Adrenal gland (tissue), 12 donors: Measurements from ENCODE around the gene ADSS1. TPM values are rescaled to one million over a fixed set of nuclear protein-coding genes. Genes with fewer than 3 reads are reported as not detected.

Experiments
- DNase-seq, 7 donors: peaks; one replicate each; pipeline ENCODE4 v3.0.0-alpha.2; 2019 to 2020
- H3K27ac ChIP-seq, 5 donors: fragments of 200-600 bp; sonication (generic) in 4 of 5; 1 replicate in 3 of 5; 2 replicates in 2 of 5; pipeline versions ENCODE4 v1.5.1 to v1.8.0; 2016 to 2020; ENCODE audit warnings: mild to moderate bottlenecking in 1 of 5
- H3K27me3 ChIP-seq: fragments of 200-600 bp; 2 replicates; pipeline ENCODE4 v1.8.0; 2021
- H3K36me3 ChIP-seq, 2 donors: fragments of 200-600 bp; replicated peaks in 1 of 2; 1 replicate in 1 of 2; 2 replicates in 1 of 2; pipeline versions ENCODE4 v1.5.1 to v1.8.0; 2018 to 2022
- H3K4me1 ChIP-seq, 2 donors: fragments of 200-600 bp; replicated peaks in 1 of 2; 1 replicate in 1 of 2; 2 replicates in 1 of 2; pipeline versions ENCODE4 v1.5.1 to v1.8.0; 2018 to 2021
- H3K4me3 ChIP-seq, 4 donors: fragments of 200-600 bp; sonication (generic) in 3 of 4; one replicate each; pipeline ENCODE4 v1.5.1; 2016 to 2018
- H3K9me3 ChIP-seq, 3 donors: fragments of 200-600 bp; sonication (generic) in 1 of 3; replicated peaks in 1 of 3; 1 replicate in 2 of 3; 2 replicates in 1 of 3; pipeline versions ENCODE4 v1.5.1 to v1.8.0; 2016 to 2021
- CTCF ChIP-seq, 6 experiments: fragments of 450-650 bp in 4 of 6; fragments of 200-600 bp in 2 of 6; sonication (generic) in 1 of 6; IDR thresholded peaks; 1 replicate in 5 of 6; 2 replicates in 1 of 6; pipeline versions ENCODE4 v1.5.1 to v1.8.0; 2016 to 2021; ENCODE audit warnings: antibody characterized with exemption in 6 of 6, mild to moderate bottlenecking in 2 of 6, moderate library complexity in 1 of 6
- POLR2A ChIP-seq, 2 donors: fragments of 450-650 bp; IDR thresholded peaks; one replicate each; pipeline ENCODE4 v1.6.1; 2017; ENCODE audit warnings: antibody characterized with exemption in 2 of 2, mild to moderate bottlenecking in 2 of 2, moderate library complexity in 1 of 2
- WGBS, 4 donors: extraction: QIAGEN DNeasy Blood & Tissue Kit in 2 of 4; methylation state at CpG; one replicate each; pipeline versions ENCODE4 v1.1.5 to v1.1.7; 2013 to 2017; 5-methylcytosine and 5-hydroxymethylcytosine counted together
- intact Hi-C, 2 donors: fragments of 100-400 bp; cut with DNase I; formaldehyde crosslinking; loops; one replicate each; pipeline versions ENCODE4 v1.14.1 to v1.15.0; 2022 to 2023
- polyA plus RNA-seq, 3 donors: library from polyadenylated mRNA; stranded (reverse); fragments of 200-250 nt in 2 of 3; fragments of 350-450 nt in 1 of 3; fragmentation: Illumina TruSeq in 1 of 3; extraction: RNeasy Lipid Tissue Mini Kit (QIAGEN cat#74804) in 1 of 3; gene quantifications; one replicate each; pipeline ENCODE4 v1.2.3, GENCODE V29; 2013 to 2014
- total RNA-seq, 9 donors: library from RNA; depleted of rRNA in 4 of 9; stranded (reverse); fragments of >200 nt in 4 of 9; fragments of 120-200 nt in 1 of 9; fragmentation: NEBNext Ultra II Directional in 1 of 9; extraction: Animal tissue kit (Norgen Biotek cat#: 25700) in 1 of 9; gene quantifications; one replicate each; pipeline versions ENCODE4 v1.1.0 to v1.2.4, GENCODE V29; 2013 to 2023
- donor health status: healthy with polysubstance abuse.
- donor health status: Bipolar disorder and iron deficiency.
- donor health status: DM: yes; HTN: yes; CAD: no.
- donor health status: DM: no; HTN: no; CAD: no.
- donor health status: DM: no; HTN: no; CAD: no.
- donor health status: DM: yes; HTN: yes; CAD: no.

The ADSS1 gene
- total and polyA plus RNA-seq, 12 donors = 4.0 to 39.1 (median 16.9) TPM

- WGBS, 4 donors = 86 to 96% (median 93%) methylated on average over 7 to 20 of the region's 20 CpGs
- TF ChIP-seq CTCF (IDR thresholded peaks at IDR 0.05) (no peak), POLR2A (IDR thresholded peaks at IDR 0.05) (no peak)
- no peaks in the 10 kb centered on the region for H3K4me1 ChIP-seq
- no peaks in the 10 kb centered on the region for H3K9me3 ChIP-seq
- DNase-seq = no peak
- intact Hi-C loops = loop anchor here (5.0 kb wide), 1 partner anchor 48 kb away; no protein-coding TSS in a partner anchor
- no peak overlapping the region for H3K4me3 ChIP-seq
- H3K27ac ChIP-seq = no peak overlapping the region
- H3K36me3 ChIP-seq = peaks cover 0 to 55% of the 10 kb centered on the region in 2 donors
- H3K27me3 ChIP-seq = no peaks in the 10 kb centered on the region
Observed at GRCh38 chr14:104774453-104775072, 50.5 kb downstream of the ADSS1 start.

DNA sequence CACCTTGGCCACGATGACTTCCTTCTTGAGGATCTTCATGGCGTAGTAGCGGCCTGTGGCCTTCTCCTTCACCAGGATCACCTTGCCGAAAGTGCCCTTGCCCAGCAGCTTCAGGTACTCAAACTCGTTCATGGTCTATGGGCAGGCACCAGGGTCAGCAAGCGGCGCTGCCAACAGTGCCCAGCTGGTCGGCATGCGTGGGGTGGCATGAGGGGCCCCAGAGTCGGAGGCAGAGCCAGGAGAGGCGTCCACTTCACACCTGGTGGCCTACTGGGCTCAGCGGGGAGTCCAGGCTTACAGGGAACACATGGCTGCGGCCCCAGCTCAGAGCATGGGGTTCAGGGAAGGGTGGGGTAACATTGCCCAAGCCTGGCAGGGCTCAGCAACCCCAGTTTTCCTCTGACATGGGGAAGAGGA, 51.1 kb downstream of the ADSS1 start:
- H3K36me3 ChIP-seq = peaks cover 0 to 60% of the 10 kb centered on the region in 2 donors
- 91 to 94% (median 93%) methylated on average over 6 to 13 of the region's 13 CpGs for WGBS, 4 donors
- TF ChIP-seq POLR2A (IDR thresholded peaks at IDR 0.05) (no peak), CTCF (IDR thresholded peaks at IDR 0.05) (no peak)

GRCh38 chr14:104776481-104776880, 52.5 kb downstream of the ADSS1 start:
- 96 to 100% (median 97%) methylated on average over 5 to 15 of the region's 15 CpGs for WGBS, 4 donors
- intact Hi-C loops = no loop called here
- peaks cover 0 to 61% of the 10 kb centered on the region in 2 donors for H3K36me3 ChIP-seq

More for the DNA sequence above, 51.1 kb downstream of the ADSS1 start:
- H3K4me1 ChIP-seq = no peaks in the 10 kb centered on the region
- no peak overlapping the region for H3K27ac ChIP-seq
- no peaks in the 10 kb centered on the region for H3K27me3 ChIP-seq
- H3K4me3 ChIP-seq = no peak overlapping the region
- intact Hi-C loops = no loop called here
- no peak for DNase-seq
- H3K9me3 ChIP-seq = no peaks in the 10 kb centered on the region

More at GRCh38 chr14:104776481-104776880, 52.5 kb downstream of the ADSS1 start:
- Histone ChIP-seq H3K27me3 (no peaks in the 10 kb centered on the region), H3K9me3 (no peaks in the 10 kb centered on the region), H3K4me3 (no peak overlapping the region), H3K4me1 (no peaks in the 10 kb centered on the region), H3K27ac (no peak overlapping the region)
- TF ChIP-seq CTCF (IDR thresholded peaks at IDR 0.05) (no peak), POLR2A (IDR thresholded peaks at IDR 0.05) (no peak)
- no peak for DNase-seq
